Muscle of leg (tissue), 11 donors: Measurements from ENCODE around the gene DISC1. TPM values are rescaled to one million over a fixed set of nuclear protein-coding genes. Genes with fewer than 3 reads are reported as not detected.
A peak's percentile ranks its signal among the peaks of the same experiment; 100 is the strongest.
"Not testable (repeated sequence)": the region's sequence is repeated elsewhere in the genome, so short reads cannot be mapped to it uniquely, and the experiment has no call there.

ENCODE experiments used
- DNase-seq: peaks from one replicate; pipeline ENCODE4 v3.0.0; 2013
- H3K27ac ChIP-seq: one replicate; pipeline ENCODE4 v1.5.1; 2013; ENCODE audit warnings: mild to moderate bottlenecking, low read length, control low read depth
- H3K27me3 ChIP-seq: one replicate; pipeline ENCODE4 v1.6.1; 2013; ENCODE audit warnings: low read length; ENCODE audit not compliant: control insufficient read depth, insufficient read depth
- H3K36me3 ChIP-seq: one replicate; pipeline ENCODE4 v1.6.1; 2013; ENCODE audit warnings: low read length; ENCODE audit not compliant: control insufficient read depth, insufficient read depth
- H3K4me1 ChIP-seq: one replicate; pipeline ENCODE4 v1.6.1; 2013; ENCODE audit warnings: low read length; ENCODE audit not compliant: control insufficient read depth, insufficient read depth
- H3K4me3 ChIP-seq: one replicate; pipeline ENCODE4 v1.5.1; 2013; ENCODE audit warnings: low read length, control low read depth
- H3K9me3 ChIP-seq: replicated peaks from 2 replicates; pipeline ENCODE4 v1.6.1; 2013; ENCODE audit warnings: low read depth, low read length; ENCODE audit not compliant: control insufficient read depth
- WGBS: methylation state at CpG from one replicate; pipeline ENCODE4 v1.1.5; 2013; ENCODE audit warnings: missing lambda C conversion rate; ENCODE audit not compliant: insufficient coverage; 5-methylcytosine and 5-hydroxymethylcytosine counted together
- polyA plus RNA-seq, 8 donors: library from polyadenylated mRNA; unstranded; fragments of 120-200 nt; gene quantifications; one replicate each; pipeline versions ENCODE4 v1.2.1 to v1.2.3, GENCODE V29; 2013; ENCODE audit warnings: inconsistent platforms in 1 of 8, low replicate concordance in 1 of 8; ENCODE audit not compliant: insufficient read length in 8 of 8, insufficient read depth in 1 of 8
- total RNA-seq: library from RNA; stranded (reverse); fragments of 120-200 nt; gene quantifications from one replicate; pipeline ENCODE4 v1.2.4, GENCODE V29; 2013

DISC1 gene
- total and polyA plus RNA-seq, 9 donors = 4.5 to 10.7 (median 7.3) TPM

GRCh38 chr1:231761747-231762541 is 135.4 kb downstream of the DISC1 start:
- Histone ChIP-seq H3K36me3 (peaks cover 9% of the 10 kb centered on the region), H3K27me3 (no peaks in the 10 kb centered on the region), H3K4me1 (no peaks in the 10 kb centered on the region), H3K4me3 (no peak overlapping the region), H3K27ac (no peak overlapping the region), H3K9me3 (no peaks in the 10 kb centered on the region)
- no peak for DNase-seq
- WGBS = no CpG with 5 or more reads among the region's 6 CpGs

- no peaks in the 10 kb centered on the region for H3K9me3 ChIP-seq
- H3K4me3 ChIP-seq = no peak overlapping the region
- H3K36me3 ChIP-seq = peaks cover 10% of the 10 kb centered on the region
- no peak overlapping the region for H3K27ac ChIP-seq
- WGBS = 100% methylated on average over 1 of the region's 2 CpGs
- no peak for DNase-seq
- no peaks in the 10 kb centered on the region for H3K27me3 ChIP-seq
- no peaks in the 10 kb centered on the region for H3K4me1 ChIP-seq
These were observed 136.9 kb downstream of the DISC1 start for GRCh38 chr1:231763456-231763855.

GRCh38 chr1:231765825-231766224 is 139.2 kb downstream of the DISC1 start:
- 94% methylated on average over 3 of the region's 7 CpGs for WGBS
- not testable (repeated sequence) for H3K4me1 ChIP-seq, H3K4me3 ChIP-seq, H3K27ac ChIP-seq, H3K9me3 ChIP-seq, H3K27me3 ChIP-seq, DNase-seq
- peaks cover 11% of the 10 kb centered on the region for H3K36me3 ChIP-seq

- Histone ChIP-seq H3K9me3 (no peaks in the 10 kb centered on the region), H3K27ac (no peak overlapping the region), H3K36me3 (peaks cover 19% of the 10 kb centered on the region), H3K27me3 (no peaks in the 10 kb centered on the region), H3K4me3 (no peak overlapping the region), H3K4me1 (peaks cover 12% of the 10 kb centered on the region)
- DNase-seq = no peak
- WGBS = 60% methylated on average over 1 of the region's 4 CpGs
These were observed 140.9 kb downstream of the DISC1 start for GRCh38 chr1:231767471-231767870.

GRCh38 chr1:231768416-231768815 is 141.8 kb downstream of the DISC1 start:
- no CpG with 5 or more reads among the region's 1 CpG for WGBS
- no peak for DNase-seq
- Histone ChIP-seq H3K9me3 (no peaks in the 10 kb centered on the region), H3K36me3 (peaks cover 21% of the 10 kb centered on the region), H3K4me3 (no peak overlapping the region), H3K4me1 (peaks cover 12% of the 10 kb centered on the region), H3K27me3 (no peaks in the 10 kb centered on the region), H3K27ac (no peak overlapping the region)

GRCh38 chr1:231770506-231771175 is 144.1 kb downstream of the DISC1 start:
- Histone ChIP-seq H3K9me3 (no peaks in the 10 kb centered on the region), H3K36me3 (peaks cover 25% of the 10 kb centered on the region), H3K4me1 (peaks cover 13% of the 10 kb centered on the region), H3K27me3 (no peaks in the 10 kb centered on the region), H3K27ac (no peak overlapping the region), H3K4me3 (no peak overlapping the region)
- 76% methylated on average over 2 of the region's 8 CpGs for WGBS
- peak; percentile 16 for DNase-seq

GRCh38 chr1:231774719-231775335 is 148.2 kb downstream of the DISC1 start:
- H3K36me3 ChIP-seq = peaks cover 21% of the 10 kb centered on the region
- no peaks in the 10 kb centered on the region for H3K9me3 ChIP-seq
- H3K4me1 ChIP-seq = peaks cover 49% of the 10 kb centered on the region
- DNase-seq = no peak
- 91% methylated on average over 1 of the region's 4 CpGs for WGBS
- no peak overlapping the region for H3K27ac ChIP-seq
- no peaks in the 10 kb centered on the region for H3K27me3 ChIP-seq
- no peak overlapping the region for H3K4me3 ChIP-seq

- no peaks in the 10 kb centered on the region for H3K27me3 ChIP-seq
- DNase-seq = peak; percentile 47
- no peak overlapping the region for H3K4me3 ChIP-seq
- H3K27ac ChIP-seq = peak overlapping the region; percentile 48
- WGBS = 65% methylated on average over 4 of the region's 10 CpGs
- peaks cover 39% of the 10 kb centered on the region for H3K4me1 ChIP-seq
- no peaks in the 10 kb centered on the region for H3K9me3 ChIP-seq
- peaks cover 17% of the 10 kb centered on the region for H3K36me3 ChIP-seq
These were observed 149.6 kb downstream of the DISC1 start for GRCh38 chr1:231776010-231776756.

- peaks cover 15% of the 10 kb centered on the region for H3K36me3 ChIP-seq
- WGBS = 67% methylated on average over 3 of the region's 5 CpGs
- H3K4me1 ChIP-seq = peaks cover 39% of the 10 kb centered on the region
- H3K27me3 ChIP-seq = no peaks in the 10 kb centered on the region
- DNase-seq = no peak
- H3K4me3 ChIP-seq = no peak overlapping the region
- peak overlapping the region; percentile 48 for H3K27ac ChIP-seq
- no peaks in the 10 kb centered on the region for H3K9me3 ChIP-seq
These were observed 150.1 kb downstream of the DISC1 start for GRCh38 chr1:231776757-231777062.
